PC-9 (cell line): Measurements from ENCODE around the gene LGALS9. TPM values are rescaled to one million over a fixed set of nuclear protein-coding genes. Genes with fewer than 3 reads are reported as not detected.

ENCODE experiments used
- BruUV-seq: library from RNA; stranded (reverse); fragments of 400-500 nt; replicated peaks from 2 replicates; lab custom pipeline; 2021; lab: Mats Ljungman, UMichigan
- CTCF ChIA-PET: fragments of 300-600 bp; sonication (Branson Sonifier 250); formaldehyde crosslinking; loops from one replicate; lab custom pipeline; 2022; ENCODE audit warnings: antibody characterized with exemption; lab: Charles Lee
- POLR2A ChIA-PET: fragments of 300-600 bp; sonication (Branson Sonifier 250); formaldehyde crosslinking; loops from one replicate; lab custom pipeline; 2022; ENCODE audit warnings: antibody characterized with exemption; ENCODE audit not compliant: unreplicated experiment; lab: Charles Lee
- DNase-seq, 2 experiments: peaks; one replicate each; pipeline versions ENCODE4 v3.0.0 to v3.0.0-alpha.2; 2015 to 2022; ENCODE audit warnings: mixed read lengths in 1 of 2
- H2AFZ ChIP-seq: fragments of 200-600 bp; sonication (generic); 2 replicates; pipeline ENCODE4 v1.8.1; 2017; ENCODE audit warnings: antibody characterized with exemption
- H3F3A ChIP-seq: fragments of 200-600 bp; sonication (generic); 2 replicates; pipeline ENCODE4 v1.8.1; 2017; ENCODE audit warnings: antibody characterized with exemption, mild to moderate bottlenecking, low read depth; ENCODE audit not compliant: insufficient read depth
- H3K27ac ChIP-seq: fragments of 200-600 bp; sonication (generic); 2 replicates; pipeline ENCODE4 v1.6.1; 2016; ENCODE audit warnings: mixed run types
- H3K27me3 ChIP-seq: fragments of 200-600 bp; sonication (generic); 2 replicates; pipeline ENCODE4 v1.6.1; 2016; ENCODE audit warnings: low read depth, mixed run types; ENCODE audit not compliant: insufficient read depth
- H3K36me3 ChIP-seq: fragments of 200-600 bp; sonication (generic); 2 replicates; pipeline ENCODE4 v1.6.1; 2016; ENCODE audit warnings: low read depth, mixed run types
- H3K4me1 ChIP-seq: fragments of 200-600 bp; sonication (generic); replicated peaks from 2 replicates; pipeline ENCODE4 v1.6.1; 2016; ENCODE audit warnings: mixed run types; ENCODE audit not compliant: insufficient read depth
- H3K4me2 ChIP-seq: fragments of 200-600 bp; sonication (generic); 2 replicates; pipeline ENCODE4 v1.6.1; 2017; ENCODE audit warnings: mixed run types
- H3K4me3 ChIP-seq: fragments of 200-600 bp; sonication (generic); 2 replicates; pipeline ENCODE4 v1.6.1; 2016; ENCODE audit warnings: mixed run types
- H3K79me2 ChIP-seq: fragments of 200-600 bp; sonication (generic); 2 replicates; pipeline ENCODE4 v1.6.1; 2017; ENCODE audit warnings: low read depth, mixed run types
- H3K9me2 ChIP-seq: fragments of 200-600 bp; sonication (generic); 2 replicates; pipeline ENCODE4 v1.8.1; 2017; ENCODE audit warnings: mild to moderate bottlenecking; ENCODE audit not compliant: insufficient read depth
- H3K9me3 ChIP-seq: fragments of 200-600 bp; sonication (generic); 2 replicates; pipeline ENCODE4 v1.8.1; 2016; ENCODE audit warnings: low read depth; ENCODE audit not compliant: insufficient read depth
- H4K20me1 ChIP-seq: fragments of 200-600 bp; sonication (generic); 2 replicates; pipeline ENCODE4 v1.8.1; 2017; ENCODE audit not compliant: insufficient read depth
- EZH2 ChIP-seq: fragments of 200-600 bp; sonication (generic); IDR thresholded peaks from 2 replicates; pipeline ENCODE4 v1.8.0; 2017; ENCODE audit warnings: antibody characterized with exemption, low read depth
- intact Hi-C: fragments of 100-400 bp; cut with micrococcal nuclease; formaldehyde crosslinking; loops from one replicate; pipeline ENCODE4 v1.10.0; 2022; ENCODE audit not compliant: unreplicated experiment
- total RNA-seq: library from RNA; stranded (reverse); gene quantifications from 2 replicates; pipeline ENCODE4 v1.2.3, GENCODE V29; 2021
- TF ChIP-seq, protein P1 (sequence below): fragments of 200-600 bp; sonication (generic); conservative IDR thresholded peaks from 2 replicates; pipeline ENCODE4 v1.6.1; 2017; ENCODE audit warnings: mixed run types, antibody characterized with exemption, mild to moderate bottlenecking, moderate library complexity

Gene LGALS9
- total RNA-seq, 1 experiment from 2014 or later = 14.5 TPM

DNA sequence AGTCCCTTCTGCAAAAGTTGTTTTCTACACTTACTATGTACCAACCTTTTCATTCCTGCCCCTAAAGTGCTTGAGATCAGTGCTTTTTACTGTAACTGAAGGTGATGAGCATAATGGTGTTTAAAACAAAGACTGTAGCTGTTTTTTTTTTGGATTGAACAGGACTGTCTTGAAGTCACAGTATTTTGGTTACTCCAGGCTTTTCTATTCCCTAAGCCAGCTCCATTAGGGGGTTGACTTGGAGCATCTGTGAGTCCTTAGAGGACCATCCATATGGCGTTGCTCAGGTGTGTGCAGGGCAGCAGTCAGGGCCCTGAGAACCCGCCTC is 29.0 kb upstream of the LGALS9 start:
- Histone ChIP-seq H3K4me2 (no peak overlapping the region), H3F3A (peaks cover 4% of the 10 kb centered on the region; the same call in 1 of the 2 replicates), H3K4me1 (peaks cover 11% of the 10 kb centered on the region), H4K20me1 (no peaks in the 10 kb centered on the region), H3K9me2 (no peaks in the 10 kb centered on the region), H2AFZ (no peak overlapping the region), H3K27ac (no peak overlapping the region), H3K27me3 (no peaks in the 10 kb centered on the region), H3K9me3 (no peaks in the 10 kb centered on the region), H3K36me3 (no peaks in the 10 kb centered on the region), H3K79me2 (no peaks in the 10 kb centered on the region), H3K4me3 (no peak overlapping the region)
- no TSS peak for BruUV-seq
- DNase-seq = no peak
- intact Hi-C loops = loop anchor here (1.0 to 5.0 kb wide), 3 partner anchors 270 to 405 kb away; no protein-coding TSS in a partner anchor
- CTCF ChIA-PET = interaction anchor here (0.6 to 1.3 kb wide), 3 partner anchors 247 to 365 kb away, joined by 3 read pairs; no protein-coding TSS in a partner anchor
- TF ChIP-seq EZH2 = no peak
- TF ChIP-seq, protein P1, sequence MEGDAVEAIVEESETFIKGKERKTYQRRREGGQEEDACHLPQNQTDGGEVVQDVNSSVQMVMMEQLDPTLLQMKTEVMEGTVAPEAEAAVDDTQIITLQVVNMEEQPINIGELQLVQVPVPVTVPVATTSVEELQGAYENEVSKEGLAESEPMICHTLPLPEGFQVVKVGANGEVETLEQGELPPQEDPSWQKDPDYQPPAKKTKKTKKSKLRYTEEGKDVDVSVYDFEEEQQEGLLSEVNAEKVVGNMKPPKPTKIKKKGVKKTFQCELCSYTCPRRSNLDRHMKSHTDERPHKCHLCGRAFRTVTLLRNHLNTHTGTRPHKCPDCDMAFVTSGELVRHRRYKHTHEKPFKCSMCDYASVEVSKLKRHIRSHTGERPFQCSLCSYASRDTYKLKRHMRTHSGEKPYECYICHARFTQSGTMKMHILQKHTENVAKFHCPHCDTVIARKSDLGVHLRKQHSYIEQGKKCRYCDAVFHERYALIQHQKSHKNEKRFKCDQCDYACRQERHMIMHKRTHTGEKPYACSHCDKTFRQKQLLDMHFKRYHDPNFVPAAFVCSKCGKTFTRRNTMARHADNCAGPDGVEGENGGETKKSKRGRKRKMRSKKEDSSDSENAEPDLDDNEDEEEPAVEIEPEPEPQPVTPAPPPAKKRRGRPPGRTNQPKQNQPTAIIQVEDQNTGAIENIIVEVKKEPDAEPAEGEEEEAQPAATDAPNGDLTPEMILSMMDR = peak; percentile 4; the same call in 1 of the 2 replicates
- POLR2A ChIA-PET = no interaction called here

DNA sequence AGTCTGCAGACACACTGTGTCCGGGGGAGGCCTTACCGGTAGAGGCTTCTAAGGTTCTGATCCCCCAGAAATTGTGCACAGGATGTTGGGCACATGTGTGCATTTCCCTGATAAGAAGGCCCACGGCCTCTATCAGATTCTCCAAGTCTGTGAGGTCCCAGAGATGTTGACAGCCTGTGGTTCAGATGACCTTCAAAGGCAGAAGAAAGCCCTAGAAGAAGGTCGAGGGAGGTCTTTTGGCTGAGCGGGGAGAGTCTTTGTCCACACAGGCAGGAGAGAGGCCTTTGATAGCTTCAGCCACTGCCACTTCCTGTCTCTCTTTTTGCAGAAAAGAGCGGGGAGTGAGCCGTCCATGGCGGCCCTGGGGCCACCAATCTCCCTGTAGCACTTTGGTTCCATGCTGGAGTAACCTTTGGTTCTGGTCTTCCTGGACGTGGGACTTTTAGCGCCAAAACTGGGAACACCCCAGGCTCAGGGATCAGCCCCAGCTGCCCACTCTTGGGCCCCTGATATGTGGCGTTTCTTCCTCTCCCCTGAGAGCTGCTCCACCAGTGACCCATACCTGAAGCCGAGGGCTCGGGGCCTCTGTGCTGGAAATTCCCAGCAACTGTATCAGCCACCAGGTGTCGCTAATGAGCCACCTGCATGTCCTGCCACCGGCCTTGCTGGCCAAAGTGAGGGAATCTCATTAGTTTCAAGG is 28.1 kb upstream of the LGALS9 start:
- ChIA-PET POLR2A (no interaction called here), CTCF (interaction anchor here (0.6 to 1.3 kb wide), 2 partner anchors 248 to 369 kb away, joined by 3 read pairs; no protein-coding TSS in a partner anchor)
- DNase-seq = peak; percentile 47 to 70
- H3K27ac ChIP-seq = no peak overlapping the region
- H3K4me2 ChIP-seq = no peak overlapping the region
- H3K79me2 ChIP-seq = no peaks in the 10 kb centered on the region
- H3K36me3 ChIP-seq = no peaks in the 10 kb centered on the region
- no peaks in the 10 kb centered on the region for H4K20me1 ChIP-seq
- no peak overlapping the region for H3K4me3 ChIP-seq
- no peak overlapping the region for H2AFZ ChIP-seq
- no peaks in the 10 kb centered on the region for H3K9me3 ChIP-seq
- peaks cover 11% of the 10 kb centered on the region for H3K4me1 ChIP-seq
- H3F3A ChIP-seq = peaks cover 4% of the 10 kb centered on the region; the same call in 1 of the 2 replicates
- no peaks in the 10 kb centered on the region for H3K27me3 ChIP-seq
- BruUV-seq = no TSS peak
- TF ChIP-seq EZH2 = no peak
- TF ChIP-seq, protein P1 = peak; percentile 95
- no peaks in the 10 kb centered on the region for H3K9me2 ChIP-seq
- intact Hi-C loops = loop anchor here (1.0 to 5.0 kb wide), 3 partner anchors 48 to 271 kb away; no protein-coding TSS in a partner anchor

DNA sequence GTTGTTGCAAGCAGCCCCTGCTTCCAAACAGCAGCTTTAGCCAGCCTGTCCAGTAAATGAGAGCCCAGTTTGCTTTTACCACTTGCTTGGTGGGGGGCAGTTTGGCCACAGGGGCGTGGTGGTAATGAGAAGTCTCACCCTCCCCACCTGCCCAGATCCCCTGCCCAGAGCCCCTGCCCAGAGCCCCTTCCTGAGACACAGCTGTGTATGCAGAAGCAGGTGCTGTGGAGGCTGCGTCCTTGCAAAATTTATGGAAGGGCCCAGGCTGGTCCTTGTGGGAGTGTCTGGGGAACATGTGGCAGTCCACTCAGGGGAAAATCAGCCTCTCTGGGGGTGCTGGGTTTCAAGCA is 27.6 kb upstream of the LGALS9 start:
- ChIA-PET CTCF (no interaction called here), POLR2A (no interaction called here)
- no peaks in the 10 kb centered on the region for H3K9me2 ChIP-seq
- H3K4me2 ChIP-seq = no peak overlapping the region
- no peaks in the 10 kb centered on the region for H3K36me3 ChIP-seq
- no peak overlapping the region for H2AFZ ChIP-seq
- peaks cover 11% of the 10 kb centered on the region for H3K4me1 ChIP-seq
- H3K79me2 ChIP-seq = no peaks in the 10 kb centered on the region
- H3K27me3 ChIP-seq = no peaks in the 10 kb centered on the region
- TF ChIP-seq, protein P1 = no peak; the same call in 1 of the 2 replicates
- no peak for DNase-seq
- peaks cover 4% of the 10 kb centered on the region; the same call in 1 of the 2 replicates for H3F3A ChIP-seq
- H3K9me3 ChIP-seq = no peaks in the 10 kb centered on the region
- H3K27ac ChIP-seq = no peak overlapping the region
- BruUV-seq = no TSS peak
- intact Hi-C loops = loop anchor here (1.0 to 5.0 kb wide), 3 partner anchors 48 to 271 kb away; no protein-coding TSS in a partner anchor
- no peaks in the 10 kb centered on the region for H4K20me1 ChIP-seq
- H3K4me3 ChIP-seq = no peak overlapping the region
